Measurements from ENCODE around the gene A4GALT. TPM values are rescaled to one million over a fixed set of nuclear protein-coding genes. Genes with fewer than 3 reads are reported as not detected.

The A4GALT gene
- total RNA-seq, 1 donor from 2014 or later = 76.1 TPM

DNA sequence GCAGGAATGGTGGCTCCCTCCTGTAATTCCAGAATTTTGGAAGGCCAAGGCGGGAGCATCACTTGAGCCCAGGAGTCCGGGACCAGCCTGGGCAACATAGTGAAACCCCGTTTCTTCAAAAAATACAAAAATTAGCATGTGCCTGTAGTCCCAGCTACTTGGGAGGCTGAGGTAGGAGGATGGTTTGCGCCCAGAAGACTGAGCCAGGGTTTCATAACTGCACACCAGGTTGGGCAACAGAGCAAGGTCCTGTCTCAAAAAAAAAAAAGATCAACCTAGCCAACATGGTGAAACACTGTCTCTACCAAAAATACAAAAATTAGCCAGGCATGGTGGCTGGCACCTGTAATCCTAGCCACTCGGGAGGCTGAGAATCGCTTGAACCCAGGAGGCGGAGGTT lies 6.4 kb downstream of the A4GALT start:
- DNase-seq (no peak), ATAC-seq (ENCODE audit: poor library complexity) (no peak)
- intact Hi-C loops (cut with DNase I) = no loop called here

GRCh38 chr22:42711895-42712837 lies 8.5 kb downstream of the A4GALT start:
- peak; percentile 58 for DNase-seq
- intact Hi-C loops (cut with DNase I) = no loop called here

GRCh38 chr22:42711281-42711731 lies 9.4 kb downstream of the A4GALT start:
- intact Hi-C loops (cut with DNase I) = no loop called here
- no peak for ATAC-seq (ENCODE audit: poor library complexity)
- DNase-seq = no peak

More at GRCh38 chr22:42711895-42712837, 8.5 kb downstream of the A4GALT start:
- ATAC-seq (ENCODE audit: poor library complexity) = peak; percentile 75

- intact Hi-C loops (cut with DNase I) = no loop called here
- ATAC-seq (ENCODE audit: poor library complexity) (no peak), DNase-seq (no peak)
Observed at GRCh38 chr22:42708417-42708816, 12.3 kb downstream of the A4GALT start.

DNA sequence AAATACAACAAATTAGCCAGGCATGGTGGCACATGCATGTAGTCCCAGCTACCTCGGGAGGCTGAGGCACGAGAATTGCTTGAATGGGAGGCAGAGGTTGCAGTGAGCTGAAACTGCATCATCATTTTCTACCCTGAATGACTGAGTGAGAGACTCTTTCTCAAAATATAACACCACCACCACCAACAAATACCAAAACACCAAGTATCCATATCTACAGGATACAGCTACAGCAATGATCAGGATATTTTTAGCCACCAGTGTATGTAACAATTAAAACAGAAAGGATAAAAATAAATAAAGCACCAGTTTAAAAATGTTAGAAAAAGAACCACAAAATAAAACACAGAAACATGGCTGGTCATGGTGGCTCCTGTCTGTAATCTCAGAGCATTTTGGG lies 13.2 kb downstream of the A4GALT start:
- DNase-seq (no peak), ATAC-seq (ENCODE audit: poor library complexity) (no peak)
- intact Hi-C loops (cut with DNase I) = no loop called here

- no peak for ATAC-seq (ENCODE audit: poor library complexity)
- intact Hi-C loops (cut with DNase I) = no loop called here
- no peak for DNase-seq
Observed at GRCh38 chr22:42704896-42705295, 15.8 kb downstream of the A4GALT start.

DNA sequence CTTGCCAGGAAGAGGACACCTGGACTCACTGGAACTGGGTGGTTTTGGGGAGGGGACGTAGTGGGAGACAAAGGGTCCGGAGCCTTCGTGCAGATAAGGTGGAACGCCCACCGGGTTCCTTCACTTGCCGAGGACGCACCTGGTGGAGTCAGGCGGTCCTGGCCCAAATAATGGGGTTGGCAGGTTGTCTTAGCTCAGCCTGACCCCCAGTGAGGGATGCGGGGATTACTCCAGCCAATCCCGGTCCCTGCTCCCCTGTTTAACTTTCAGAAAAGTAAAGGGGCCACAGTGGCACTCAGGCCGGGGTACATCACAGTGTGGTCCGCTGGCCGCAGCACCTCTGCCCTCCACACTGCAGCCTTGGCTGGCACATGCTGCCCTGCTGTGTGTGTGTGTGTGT lies 18.0 kb downstream of the A4GALT start:
- intact Hi-C loops (cut with DNase I) = no loop called here
- DNase-seq (no peak), ATAC-seq (ENCODE audit: poor library complexity) (no peak)

DNA sequence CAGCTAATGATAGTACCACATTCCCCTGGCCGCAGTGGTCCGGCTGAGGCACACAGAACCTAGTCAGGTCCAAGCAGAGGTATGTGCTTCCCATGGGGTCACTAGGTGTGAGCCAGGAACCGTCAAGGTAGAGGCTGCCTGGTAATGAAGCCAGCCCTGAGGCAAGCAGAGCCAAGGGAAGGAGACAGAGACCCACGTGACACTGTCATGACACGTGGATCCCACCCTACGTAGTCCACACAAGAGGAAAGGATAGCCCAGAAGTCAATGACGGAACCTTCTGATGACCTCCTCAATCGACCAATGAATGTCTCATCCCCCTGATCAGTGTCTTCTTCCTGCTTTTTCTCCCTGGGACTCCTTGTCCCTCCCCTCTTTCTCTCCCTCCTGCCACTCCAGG lies 19.0 kb downstream of the A4GALT start:
- no peak for ATAC-seq (ENCODE audit: poor library complexity)
- DNase-seq = no peak

DNA sequence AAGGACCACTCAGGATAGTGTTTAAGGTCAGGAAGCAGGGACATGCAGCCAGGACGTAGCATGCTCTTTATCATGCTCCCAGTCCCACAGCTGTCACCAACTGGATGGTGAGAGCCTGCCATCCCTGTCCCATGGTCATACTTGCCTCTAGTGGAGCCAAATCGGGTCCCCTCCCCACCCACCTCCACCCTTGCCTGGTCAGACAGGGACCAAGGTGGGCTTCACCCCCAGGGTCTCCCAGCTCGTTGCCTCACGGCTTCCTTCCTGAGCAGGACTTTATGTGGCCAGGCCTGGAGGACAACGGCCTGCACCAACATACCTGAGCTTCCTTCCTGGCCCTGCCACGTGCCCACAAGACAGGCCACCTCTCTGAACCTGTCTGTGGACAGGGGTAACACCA lies 19.8 kb downstream of the A4GALT start:
- ATAC-seq (ENCODE audit: poor library complexity) (no peak), DNase-seq (no peak)
- intact Hi-C loops (cut with DNase I) = no loop called here

More for the DNA sequence above, 19.0 kb downstream of the A4GALT start:
- intact Hi-C loops (cut with DNase I) = no loop called here

- ATAC-seq (ENCODE audit: poor library complexity) = no peak
- intact Hi-C loops (cut with DNase I) = no loop called here
- DNase-seq = no peak
Observed at GRCh38 chr22:42700355-42700754, 20.3 kb downstream of the A4GALT start.

DNA sequence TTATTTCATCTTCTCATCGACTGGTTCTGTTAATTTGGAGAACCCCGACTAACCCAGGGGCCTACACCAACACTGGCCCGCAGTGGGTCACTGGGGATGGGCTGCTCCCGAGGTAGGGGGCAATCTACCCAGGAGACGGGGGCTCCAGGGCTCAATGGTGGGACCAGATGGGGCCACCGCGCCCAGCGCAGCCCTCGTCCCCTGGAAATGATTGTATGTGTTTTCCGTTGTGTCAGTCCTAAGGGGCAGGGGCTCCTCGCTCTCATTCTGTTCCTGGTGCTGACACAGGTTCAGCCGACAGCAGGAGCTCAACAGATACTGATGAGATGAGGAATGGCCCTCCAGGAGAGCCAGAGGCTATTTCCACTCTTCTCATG lies 20.7 kb downstream of the A4GALT start:
- DNase-seq = no peak
- ATAC-seq (ENCODE audit: poor library complexity) = no peak
- intact Hi-C loops (cut with DNase I) = no loop called here

DNA sequence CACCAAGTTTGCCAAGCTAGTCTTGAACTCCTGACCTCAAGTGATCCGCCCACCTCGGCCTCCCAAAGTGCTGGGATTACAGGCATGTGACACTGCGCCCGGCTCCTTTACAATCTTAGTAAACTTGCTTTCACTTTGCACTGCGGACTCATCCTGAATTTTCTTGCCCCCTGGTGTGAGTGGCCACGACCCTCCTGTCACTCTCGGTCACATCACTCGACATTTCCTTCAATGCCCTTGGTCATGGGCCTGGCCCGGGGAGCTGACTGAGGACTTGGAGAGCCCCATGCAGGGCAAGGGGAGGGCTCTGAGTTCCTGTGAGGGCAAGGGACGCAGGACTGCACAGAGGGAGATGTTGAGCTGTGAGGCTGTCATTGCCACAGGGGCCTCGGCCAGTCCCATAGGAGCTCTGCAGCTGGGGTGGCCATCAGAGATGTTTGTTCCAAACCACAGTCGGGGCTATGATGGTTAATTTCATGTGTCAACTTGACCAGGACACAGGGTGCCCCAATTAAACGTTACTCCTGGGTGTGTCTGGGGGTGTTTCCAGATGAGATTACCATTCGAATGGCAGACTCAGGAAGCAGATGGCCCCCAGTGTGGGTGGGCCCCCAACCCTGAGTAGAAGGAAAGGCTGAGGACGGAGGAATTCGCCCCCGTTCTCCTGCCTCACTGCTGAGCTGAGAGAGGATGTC lies 21.2 kb downstream of the A4GALT start:
- ATAC-seq (ENCODE audit: poor library complexity) = peak; percentile 16
- peak; percentile 58 for DNase-seq
- intact Hi-C loops (cut with DNase I) = no loop called here

- ATAC-seq (ENCODE audit: poor library complexity) = peak; percentile 79
- DNase-seq = peak; percentile 93
- intact Hi-C loops (cut with DNase I) = no loop called here
Observed at GRCh38 chr22:42697542-42698013, 23.1 kb downstream of the A4GALT start.

- no peak for ATAC-seq (ENCODE audit: poor library complexity)
- intact Hi-C loops (cut with DNase I) = no loop called here
- no peak for DNase-seq
Observed at GRCh38 chr22:42696331-42696967, 24.2 kb downstream of the A4GALT start.

DNA sequence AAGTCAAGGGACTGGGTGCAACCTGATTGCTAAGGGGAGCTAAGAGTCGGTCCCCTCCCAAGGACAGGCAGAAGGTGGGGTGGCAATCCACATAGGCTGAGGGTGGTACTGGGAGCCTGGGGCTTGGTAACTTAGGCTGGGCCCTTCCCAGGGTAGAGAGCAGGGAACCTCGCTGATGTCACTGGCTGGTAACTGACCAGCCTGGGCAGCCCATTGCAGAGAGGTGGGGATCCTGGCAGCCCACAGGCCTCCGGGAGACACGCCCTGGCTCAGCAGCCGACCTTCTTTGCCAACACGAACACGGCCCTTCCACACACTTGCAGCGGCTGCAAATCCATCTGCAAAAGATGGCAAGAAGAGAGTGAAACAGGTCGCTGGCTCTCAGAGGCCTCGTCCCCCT lies 25.4 kb downstream of the A4GALT start:
- peak; percentile 26 for ATAC-seq (ENCODE audit: poor library complexity)
- intact Hi-C loops (cut with DNase I) = no loop called here
- DNase-seq = peak; percentile 80

DNA sequence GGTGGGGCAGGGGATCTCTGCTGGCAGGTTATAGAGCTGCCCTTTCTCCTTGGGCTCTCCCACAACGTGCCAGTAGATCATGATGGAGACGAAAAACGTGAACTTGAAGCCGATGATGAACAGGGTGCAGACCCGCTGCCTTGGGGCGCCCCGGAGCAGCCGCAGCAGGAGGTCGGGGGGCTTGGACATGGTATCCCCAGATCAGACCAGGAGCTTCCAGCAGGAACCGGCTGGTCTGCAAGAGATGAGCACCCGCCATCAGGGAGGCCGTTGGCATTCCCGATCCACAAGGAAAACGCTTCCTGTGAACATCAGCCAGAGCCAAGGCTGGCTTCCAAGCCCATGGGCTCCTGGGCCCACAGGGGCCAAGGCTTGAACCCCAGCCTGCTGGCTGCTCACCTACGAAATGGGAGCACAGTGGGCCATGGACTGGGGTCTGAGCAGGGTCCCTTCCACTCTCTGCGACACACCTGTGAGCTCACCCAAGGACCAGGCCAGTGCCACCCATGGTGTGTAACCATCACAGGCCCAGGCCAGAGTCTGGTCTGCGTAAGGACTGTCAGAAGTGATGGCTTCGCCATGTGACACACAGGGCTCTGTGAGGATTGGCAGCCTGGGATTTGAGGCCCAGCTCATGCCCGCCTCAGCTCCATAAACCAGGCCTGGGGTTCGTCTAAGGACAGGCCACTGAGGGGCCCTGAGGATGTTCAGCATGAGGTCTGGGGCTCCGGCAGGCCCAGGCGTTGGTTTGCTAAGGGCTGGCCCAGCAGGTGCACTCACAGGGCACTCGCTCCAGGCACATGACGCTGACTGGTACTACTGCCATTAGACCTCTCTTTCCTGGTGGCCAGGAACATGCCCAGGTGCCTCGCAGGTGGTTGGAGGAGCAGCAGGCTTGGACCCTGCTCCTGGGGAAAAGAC lies 26.6 kb downstream of the A4GALT start:
- DNase-seq (no peak), ATAC-seq (ENCODE audit: poor library complexity) (no peak)
- intact Hi-C loops (cut with DNase I) = no loop called here

DNA sequence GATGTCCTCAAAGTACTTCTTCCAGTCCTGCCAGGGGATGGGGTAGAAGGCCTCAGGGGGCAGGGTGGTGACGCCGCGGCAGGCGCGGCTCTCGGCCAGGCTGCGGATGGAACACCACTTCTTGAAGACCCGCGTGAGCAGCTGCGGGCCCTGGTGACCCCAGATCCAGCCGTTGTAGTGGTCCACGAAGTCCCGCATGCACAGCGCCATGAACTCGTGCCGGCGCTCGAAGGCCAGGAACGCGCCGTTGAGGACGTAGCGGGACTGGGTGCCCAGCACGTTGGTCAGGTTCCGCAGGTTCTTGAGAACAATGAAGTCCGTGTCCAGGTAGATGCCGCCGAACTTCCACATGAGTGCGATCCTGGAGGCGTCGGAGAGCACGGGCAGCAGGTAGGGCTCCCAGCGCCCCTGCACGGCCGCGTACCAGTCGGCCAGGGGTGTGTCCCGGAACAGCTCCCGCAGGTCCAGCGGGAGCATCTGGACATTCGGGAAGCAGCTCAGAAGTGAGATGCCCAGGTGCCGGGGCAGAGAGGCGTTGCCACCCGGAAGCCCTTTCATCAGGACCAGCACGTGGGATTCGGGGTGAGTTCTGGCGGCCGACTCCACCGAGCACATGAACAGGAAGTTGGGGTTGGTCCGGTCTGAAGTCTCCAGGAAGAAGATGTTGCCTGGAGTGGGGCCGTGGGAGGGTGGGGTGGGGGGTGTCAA lies 27.5 kb downstream of the A4GALT start:
- no peak for DNase-seq
- intact Hi-C loops (cut with DNase I) = no loop called here
- ATAC-seq (ENCODE audit: poor library complexity) = no peak

Data from Right ventricle myocardium superior (tissue), 1 donor.